ENCODE results near the gene ALDH7A1.

ALDH7A1 gene

GRCh38 chr5:126508962-126509279 lies 86.1 kb downstream of the ALDH7A1 start:
- peak; percentile 73 for DNase-seq (ENCODE audit: low read depth)

DNA sequence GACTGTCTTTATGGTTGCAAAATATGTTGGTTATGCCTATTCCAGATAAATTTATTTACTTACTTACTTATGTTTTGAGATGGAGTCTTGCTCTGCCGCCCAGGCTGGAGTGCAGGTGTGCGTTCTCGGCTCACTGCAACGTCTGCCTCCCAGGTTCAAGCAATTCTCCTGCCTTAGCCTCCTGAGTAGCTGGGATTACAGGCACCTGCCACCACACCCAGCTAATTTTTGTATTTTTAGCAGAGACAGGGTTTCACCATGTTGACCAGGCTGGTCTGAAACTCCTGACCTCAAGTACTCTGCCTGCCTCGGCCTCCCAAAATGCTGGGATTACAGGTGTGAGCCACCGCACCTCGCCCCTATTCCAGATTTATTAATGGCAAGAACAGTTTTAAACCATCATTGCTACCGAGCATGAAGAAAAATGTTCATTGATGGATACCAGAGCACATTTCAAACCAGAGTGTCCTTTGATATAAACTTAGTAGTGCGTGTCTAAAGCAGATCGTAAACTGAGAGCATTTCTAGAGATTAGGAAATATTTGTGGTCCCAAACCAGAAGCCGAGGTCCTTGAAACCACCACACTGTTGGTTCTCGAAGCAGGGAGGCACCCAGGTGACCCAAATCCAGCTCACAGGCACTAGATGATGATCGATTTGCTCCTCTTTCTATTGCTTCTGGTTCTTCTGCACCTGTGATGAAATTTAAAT lies 86.6 kb downstream of the ALDH7A1 start:
- DNase-seq (ENCODE audit: low read depth) = no peak

- DNase-seq (ENCODE audit: low read depth) = no peak
These were observed 88.9 kb downstream of the ALDH7A1 start for GRCh38 chr5:126506079-126506478.

- peak; percentile 74 for DNase-seq (ENCODE audit: low read depth)
These were observed 91.4 kb downstream of the ALDH7A1 start for GRCh38 chr5:126503602-126504104.

DNA sequence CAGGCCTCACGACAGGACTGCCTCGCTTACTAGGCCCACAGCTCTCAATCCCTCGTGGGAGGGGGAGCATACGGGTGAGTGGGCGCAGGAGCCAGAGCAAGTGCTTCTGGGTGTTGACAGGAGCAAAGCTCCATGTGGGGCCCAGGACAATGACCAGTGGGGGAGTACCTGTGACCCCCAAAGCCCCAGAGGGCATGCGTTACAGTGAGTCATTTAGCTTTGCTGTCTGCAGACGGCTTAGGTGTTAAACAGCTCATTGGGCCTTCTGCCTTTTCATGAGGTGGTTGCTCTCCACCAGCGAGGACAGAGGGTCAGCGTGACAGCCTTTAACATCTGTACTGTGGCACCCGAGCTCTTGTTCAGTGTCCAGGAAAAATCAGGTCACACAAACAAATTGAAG lies 93.6 kb downstream of the ALDH7A1 start:
- no peak for DNase-seq (ENCODE audit: low read depth)

- peak; percentile 17 for DNase-seq (ENCODE audit: low read depth)
These were observed 95.1 kb downstream of the ALDH7A1 start for GRCh38 chr5:126499853-126500342.

GRCh38 chr5:126499278-126499677 lies 95.7 kb downstream of the ALDH7A1 start:
- no peak for DNase-seq (ENCODE audit: low read depth)

DNA sequence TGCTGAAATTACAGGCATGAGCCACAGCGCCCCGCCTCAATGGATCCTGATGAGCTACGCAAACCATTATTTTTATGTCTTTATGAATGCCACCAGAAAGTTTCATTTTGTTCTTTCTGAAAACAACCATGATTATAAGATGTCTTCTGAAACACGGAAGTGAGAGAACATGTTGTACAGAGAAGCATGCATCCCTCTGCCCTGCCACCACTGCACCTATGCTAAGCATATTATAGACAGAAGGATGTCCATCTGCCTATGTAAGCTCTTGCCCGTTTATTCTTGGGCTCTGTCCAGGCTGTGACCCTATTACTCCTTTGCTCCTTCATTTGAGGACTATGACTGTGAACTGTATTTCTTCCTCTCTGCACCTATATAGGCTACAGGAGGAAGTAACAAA lies 97.5 kb downstream of the ALDH7A1 start:
- DNase-seq (ENCODE audit: low read depth) = no peak

GRCh38 chr5:126494393-126494792 lies 100.6 kb downstream of the ALDH7A1 start:
- no peak for DNase-seq (ENCODE audit: low read depth)

DNA sequence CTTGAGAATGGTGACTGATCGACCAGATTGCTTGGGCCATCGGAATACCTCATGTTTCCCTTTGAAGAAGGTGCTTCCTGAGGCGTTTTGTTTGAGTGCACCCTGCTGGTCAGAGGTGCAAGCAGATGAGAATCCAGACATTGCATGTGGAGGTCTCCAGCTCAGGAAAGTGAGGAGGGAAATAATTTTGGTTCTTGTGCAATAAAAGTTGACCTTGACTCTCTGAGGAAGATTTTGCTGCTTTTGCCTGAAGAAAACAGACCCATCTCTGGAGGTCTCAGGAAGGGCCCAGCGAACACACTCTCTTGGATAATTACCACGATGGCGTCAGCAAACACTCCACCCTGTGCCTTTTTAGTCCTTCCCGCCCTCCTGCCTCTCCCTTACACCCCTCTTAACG lies 102.1 kb downstream of the ALDH7A1 start:
- DNase-seq (ENCODE audit: low read depth) = peak; percentile 50

DNA sequence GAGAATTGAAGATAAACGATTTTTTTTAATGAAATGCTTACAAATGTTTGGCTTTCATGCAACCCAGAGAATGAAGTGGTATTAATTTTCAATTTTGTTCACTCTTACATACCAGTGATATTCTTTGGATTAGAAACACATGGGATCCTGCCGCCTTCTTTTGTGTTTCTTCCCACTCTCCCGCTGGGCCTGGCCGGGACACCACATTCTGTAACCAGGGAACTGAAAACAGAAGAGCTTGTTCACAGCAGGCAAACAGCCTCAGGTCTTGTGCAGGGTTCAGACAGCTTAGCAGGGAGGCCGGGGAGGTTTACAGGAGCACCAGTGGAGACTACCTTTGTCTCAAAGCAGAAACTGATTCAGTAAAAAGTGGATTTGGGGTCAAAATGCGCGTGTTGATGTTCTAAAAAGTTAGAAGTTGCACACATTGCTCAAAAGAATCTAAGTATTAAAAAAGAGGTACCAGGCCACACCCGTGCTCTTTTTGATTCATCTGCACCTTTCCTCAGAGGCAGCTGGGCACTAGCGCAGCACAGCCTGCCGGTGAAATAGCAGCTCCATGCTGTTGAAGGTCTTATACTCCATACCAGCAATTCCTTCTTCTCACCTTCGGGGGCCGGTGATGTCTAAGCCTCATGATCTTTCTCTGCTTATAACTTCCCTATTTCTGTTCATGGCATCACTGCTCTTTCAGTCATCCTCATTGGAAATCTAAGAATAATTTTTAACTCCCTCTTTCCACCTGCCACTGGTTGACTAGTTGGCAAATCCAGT lies 104.7 kb downstream of the ALDH7A1 start:
- DNase-seq (ENCODE audit: low read depth) = no peak

- DNase-seq (ENCODE audit: low read depth) = no peak
These were observed 106.5 kb downstream of the ALDH7A1 start for GRCh38 chr5:126488443-126489065.

DNA sequence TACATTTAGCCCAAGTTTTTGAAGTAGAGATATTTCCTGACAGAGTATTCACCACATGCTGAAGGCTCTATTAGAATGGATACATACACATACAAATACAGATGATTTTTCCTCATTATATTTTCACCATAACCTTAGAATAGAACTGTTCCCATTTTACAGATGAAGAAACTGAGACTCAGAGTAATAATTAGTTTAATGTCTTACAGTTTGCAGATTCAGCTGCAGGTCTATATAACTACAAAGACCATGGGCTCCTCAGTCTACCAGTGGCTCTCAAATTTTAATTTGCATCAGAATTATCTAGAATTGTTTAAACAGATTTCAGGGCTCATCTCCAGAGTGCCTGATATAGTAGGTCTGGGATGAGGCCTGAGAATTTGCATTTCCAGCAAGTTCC lies 107.4 kb downstream of the ALDH7A1 start:
- no peak for DNase-seq (ENCODE audit: low read depth)

- no peak for DNase-seq (ENCODE audit: low read depth)
These were observed 108.7 kb downstream of the ALDH7A1 start for GRCh38 chr5:126486332-126486731.

- no peak for DNase-seq (ENCODE audit: low read depth)
These were observed 110.8 kb downstream of the ALDH7A1 start for GRCh38 chr5:126484253-126484652.

GRCh38 chr5:126483156-126483555 lies 111.9 kb downstream of the ALDH7A1 start:
- peak; percentile 65 for DNase-seq (ENCODE audit: low read depth)

GRCh38 chr5:126482591-126482990 lies 112.4 kb downstream of the ALDH7A1 start:
- DNase-seq (ENCODE audit: low read depth) = no peak

GRCh38 chr5:126481243-126481642 lies 113.8 kb downstream of the ALDH7A1 start:
- peak; percentile 88 for DNase-seq (ENCODE audit: low read depth)
